Esophagus muscularis mucosa (tissue), 3 donors: ENCODE measurements around the gene ADAMTS14.

Experiments
- POLR2A ChIP-seq: fragments of 450-650 bp; IDR thresholded peaks from one replicate; pipeline ENCODE4 v1.6.1; 2017; ENCODE audit warnings: antibody characterized with exemption, moderate library complexity, mild to moderate bottlenecking, low read depth
- POLR2AphosphoS5 ChIP-seq, 2 donors: sonication (generic); formaldehyde crosslinking; IDR thresholded peaks; one replicate each; pipeline ENCODE4 v1.6.1; 2017; ENCODE audit warnings: antibody characterized with exemption in 2 of 2
- TF ChIP-seq, protein P1 (sequence below), 3 experiments: fragments of 200-600 bp in 2 of 3; fragments of 450-650 bp in 1 of 3; sonication (generic) in 2 of 3; IDR thresholded peaks; one replicate each; pipeline ENCODE4 v1.5.1; 2017 to 2019; ENCODE audit warnings: antibody characterized with exemption in 3 of 3, mild to moderate bottlenecking in 2 of 3, moderate library complexity in 1 of 3

DNA sequence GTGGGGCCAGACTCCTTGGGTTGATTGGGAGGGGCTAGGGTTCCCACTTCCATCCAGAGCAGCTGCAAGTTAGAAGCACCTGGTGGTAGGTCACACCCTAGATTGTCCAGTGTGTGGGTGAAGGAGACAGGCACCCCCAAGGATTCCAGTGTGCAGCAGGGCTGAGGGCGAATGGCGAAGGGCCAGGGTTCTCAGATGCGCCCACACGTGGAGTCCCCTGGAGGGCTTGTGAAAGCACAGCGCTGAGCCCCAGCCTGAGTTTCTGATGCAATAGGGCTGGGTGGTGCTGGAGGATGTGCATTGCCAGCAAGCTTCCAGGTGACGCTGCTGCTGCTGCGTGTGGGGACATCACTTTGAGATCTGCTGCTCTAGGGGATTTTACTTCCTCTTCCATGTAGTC is 87.5 kb downstream of the ADAMTS14 start:
- TF ChIP-seq, protein P1, sequence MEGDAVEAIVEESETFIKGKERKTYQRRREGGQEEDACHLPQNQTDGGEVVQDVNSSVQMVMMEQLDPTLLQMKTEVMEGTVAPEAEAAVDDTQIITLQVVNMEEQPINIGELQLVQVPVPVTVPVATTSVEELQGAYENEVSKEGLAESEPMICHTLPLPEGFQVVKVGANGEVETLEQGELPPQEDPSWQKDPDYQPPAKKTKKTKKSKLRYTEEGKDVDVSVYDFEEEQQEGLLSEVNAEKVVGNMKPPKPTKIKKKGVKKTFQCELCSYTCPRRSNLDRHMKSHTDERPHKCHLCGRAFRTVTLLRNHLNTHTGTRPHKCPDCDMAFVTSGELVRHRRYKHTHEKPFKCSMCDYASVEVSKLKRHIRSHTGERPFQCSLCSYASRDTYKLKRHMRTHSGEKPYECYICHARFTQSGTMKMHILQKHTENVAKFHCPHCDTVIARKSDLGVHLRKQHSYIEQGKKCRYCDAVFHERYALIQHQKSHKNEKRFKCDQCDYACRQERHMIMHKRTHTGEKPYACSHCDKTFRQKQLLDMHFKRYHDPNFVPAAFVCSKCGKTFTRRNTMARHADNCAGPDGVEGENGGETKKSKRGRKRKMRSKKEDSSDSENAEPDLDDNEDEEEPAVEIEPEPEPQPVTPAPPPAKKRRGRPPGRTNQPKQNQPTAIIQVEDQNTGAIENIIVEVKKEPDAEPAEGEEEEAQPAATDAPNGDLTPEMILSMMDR (IDR thresholded peaks at IDR 0.05) = no peak
- TF ChIP-seq POLR2A = no peak
- no peak for TF ChIP-seq POLR2AphosphoS5 (IDR thresholded peaks at IDR 0.05)
